ENCODE results near the gene DRC1. TPM values are rescaled to one million over a fixed set of nuclear protein-coding genes. Genes with fewer than 3 reads are reported as not detected.

DRC1 gene
- total and polyA plus RNA-seq, 2 of the 4 experiments (the other 2 are of a cell fraction) = 0.18 TPM; not detected in 1

DNA sequence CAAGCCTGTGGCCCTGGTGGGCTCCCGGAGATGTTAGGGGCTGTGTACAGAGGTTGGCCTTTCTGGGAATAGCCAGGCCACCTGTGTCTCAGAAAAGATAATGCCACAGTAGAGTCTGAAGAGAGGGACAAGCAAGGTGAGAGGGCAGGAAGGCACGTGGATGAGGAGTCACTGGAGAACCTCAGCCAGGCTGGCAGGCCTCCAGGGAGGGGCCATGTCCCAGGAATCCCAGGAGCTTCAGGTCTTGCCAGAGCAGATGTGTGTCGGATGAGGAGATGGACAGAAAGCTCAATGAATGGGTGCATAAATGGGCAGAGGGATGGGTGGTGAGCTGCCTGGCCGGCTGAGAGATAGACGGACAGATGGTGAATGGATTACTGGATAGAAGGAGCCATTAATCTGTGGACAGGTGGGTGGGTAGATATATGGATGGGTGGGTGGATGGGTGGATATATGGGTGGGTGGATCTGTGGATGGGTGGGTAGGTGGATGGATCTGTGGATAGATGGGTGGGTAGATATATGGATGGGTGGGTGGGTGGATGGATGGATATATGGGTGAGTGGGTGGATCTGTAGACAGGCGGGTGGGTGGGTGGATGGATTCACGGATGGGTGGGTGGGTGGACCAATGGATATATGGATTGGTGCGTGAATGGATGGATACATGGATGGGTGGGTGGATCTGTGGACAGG, 84.2 kb downstream of the DRC1 start:
- Histone ChIP-seq H3K9ac (ENCODE audit: low read depth, low read length) (no peak overlapping the region), H3K4me3 (ENCODE audit: insufficient read depth, low read depth, low read length) (no peak overlapping the region), H2BK5ac (ENCODE audit: low read depth, low read length, poor library complexity, severe bottlenecking) (no peak overlapping the region), H3K9me3 (ENCODE audit: control insufficient read depth, insufficient read depth, low read length) (no peaks in the 10 kb centered on the region), H2BK120ac (ENCODE audit: low read depth, low read length) (no peak overlapping the region), H3K27ac (ENCODE audit: insufficient read depth, low read length) (no peak overlapping the region), H2BK15ac (ENCODE audit: low read depth, low read length) (no peak overlapping the region), H3K9me1 (ENCODE audit: insufficient read depth, low read length) (peaks cover 6% of the 10 kb centered on the region), H4K8ac (ENCODE audit: low read depth in 2 of 2, low read length in 2 of 2) (no peak overlapping the region), H2AK9ac (replicated peaks; ENCODE audit: low read depth, low read length, poor library complexity) (no peak overlapping the region), H4K91ac (ENCODE audit: insufficient read depth, low read depth, low read length) (no peak overlapping the region), H3K18ac (ENCODE audit: low read depth, low read length) (no peak overlapping the region), H3K23ac (ENCODE audit: low read depth, low read length) (no peak overlapping the region), H2BK20ac (ENCODE audit: low read depth, low read length) (no peak overlapping the region), H3K4me1 (ENCODE audit: control insufficient read depth, insufficient read depth, low read length) (no peaks in the 10 kb centered on the region), H3K79me1 (ENCODE audit: low read depth in 1 of 2, low read length in 2 of 2) (no peaks in the 10 kb centered on the region), H2AFZ (replicated peaks; ENCODE audit: low read length, poor library complexity) (no peak overlapping the region), H4K5ac (ENCODE audit: low read depth, low read length) (no peak overlapping the region), H4K20me1 (ENCODE audit: insufficient read depth, low read length) (no peaks in the 10 kb centered on the region), H2AK5ac (ENCODE audit: low read depth, low read length) (no peak overlapping the region), H3K4ac (ENCODE audit: low read depth, low read length) (no peak overlapping the region), H3K36me3 (ENCODE audit: control insufficient read depth, insufficient read depth, low read length) (no peaks in the 10 kb centered on the region), H3K4me2 (ENCODE audit: low read depth, low read length) (no peak overlapping the region), H3K56ac (ENCODE audit: extremely low read depth, insufficient read depth, low read length) (no peak overlapping the region), H3K14ac (replicated peaks; ENCODE audit: low read depth, low read length) (no peak overlapping the region), H3K27me3 (ENCODE audit: control insufficient read depth, insufficient read depth, low read length) (peaks cover 39% of the 10 kb centered on the region)
- TF ChIP-seq, protein P1, sequence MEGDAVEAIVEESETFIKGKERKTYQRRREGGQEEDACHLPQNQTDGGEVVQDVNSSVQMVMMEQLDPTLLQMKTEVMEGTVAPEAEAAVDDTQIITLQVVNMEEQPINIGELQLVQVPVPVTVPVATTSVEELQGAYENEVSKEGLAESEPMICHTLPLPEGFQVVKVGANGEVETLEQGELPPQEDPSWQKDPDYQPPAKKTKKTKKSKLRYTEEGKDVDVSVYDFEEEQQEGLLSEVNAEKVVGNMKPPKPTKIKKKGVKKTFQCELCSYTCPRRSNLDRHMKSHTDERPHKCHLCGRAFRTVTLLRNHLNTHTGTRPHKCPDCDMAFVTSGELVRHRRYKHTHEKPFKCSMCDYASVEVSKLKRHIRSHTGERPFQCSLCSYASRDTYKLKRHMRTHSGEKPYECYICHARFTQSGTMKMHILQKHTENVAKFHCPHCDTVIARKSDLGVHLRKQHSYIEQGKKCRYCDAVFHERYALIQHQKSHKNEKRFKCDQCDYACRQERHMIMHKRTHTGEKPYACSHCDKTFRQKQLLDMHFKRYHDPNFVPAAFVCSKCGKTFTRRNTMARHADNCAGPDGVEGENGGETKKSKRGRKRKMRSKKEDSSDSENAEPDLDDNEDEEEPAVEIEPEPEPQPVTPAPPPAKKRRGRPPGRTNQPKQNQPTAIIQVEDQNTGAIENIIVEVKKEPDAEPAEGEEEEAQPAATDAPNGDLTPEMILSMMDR (conservative IDR thresholded peaks at IDR 0.05; ENCODE audit: low read depth, low read length) = no peak
- TF ChIP-seq FOS (IDR thresholded peaks at IDR 0.05; ENCODE audit: low read depth, low read length) (no peak), MXI1 (IDR thresholded peaks at IDR 0.05; ENCODE audit: borderline replicate concordance, low read depth, low read length) (no peak), BHLHE40 (IDR thresholded peaks at IDR 0.05; ENCODE audit: low read depth, low read length) (no peak), CHD1 (IDR thresholded peaks at IDR 0.05; ENCODE audit: low read depth, low read length) (no peak), NFE2L2 (IDR thresholded peaks at IDR 0.05; ENCODE audit: low read depth, low read length) (no peak), MAZ (IDR thresholded peaks at IDR 0.05; ENCODE audit: borderline replicate concordance, low read depth, low read length) (no peak), RAD21 (IDR thresholded peaks at IDR 0.05; ENCODE audit: low read length) (no peak), POLR2A (IDR thresholded peaks at IDR 0.05; ENCODE audit: low read depth, low read length) (no peak), MAFK (IDR thresholded peaks at IDR 0.05; ENCODE audit: low read depth, low read length) (no peak), RCOR1 (IDR thresholded peaks at IDR 0.05; ENCODE audit: insufficient replicate concordance, low read length) (no peak), RFX5 (IDR thresholded peaks at IDR 0.05; ENCODE audit: low read depth, low read length) (no peak), SMC3 (IDR thresholded peaks at IDR 0.05; ENCODE audit: low read depth, low read length) (no peak), CEBPB (IDR thresholded peaks at IDR 0.05; ENCODE audit: low read depth, low read length) (no peak)
- TF ChIP-seq, protein P2, sequence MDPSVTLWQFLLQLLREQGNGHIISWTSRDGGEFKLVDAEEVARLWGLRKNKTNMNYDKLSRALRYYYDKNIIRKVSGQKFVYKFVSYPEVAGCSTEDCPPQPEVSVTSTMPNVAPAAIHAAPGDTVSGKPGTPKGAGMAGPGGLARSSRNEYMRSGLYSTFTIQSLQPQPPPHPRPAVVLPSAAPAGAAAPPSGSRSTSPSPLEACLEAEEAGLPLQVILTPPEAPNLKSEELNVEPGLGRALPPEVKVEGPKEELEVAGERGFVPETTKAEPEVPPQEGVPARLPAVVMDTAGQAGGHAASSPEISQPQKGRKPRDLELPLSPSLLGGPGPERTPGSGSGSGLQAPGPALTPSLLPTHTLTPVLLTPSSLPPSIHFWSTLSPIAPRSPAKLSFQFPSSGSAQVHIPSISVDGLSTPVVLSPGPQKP (IDR thresholded peaks at IDR 0.05; ENCODE audit: borderline replicate concordance, low read depth, low read length) = no peak
- TF ChIP-seq, protein P3, sequence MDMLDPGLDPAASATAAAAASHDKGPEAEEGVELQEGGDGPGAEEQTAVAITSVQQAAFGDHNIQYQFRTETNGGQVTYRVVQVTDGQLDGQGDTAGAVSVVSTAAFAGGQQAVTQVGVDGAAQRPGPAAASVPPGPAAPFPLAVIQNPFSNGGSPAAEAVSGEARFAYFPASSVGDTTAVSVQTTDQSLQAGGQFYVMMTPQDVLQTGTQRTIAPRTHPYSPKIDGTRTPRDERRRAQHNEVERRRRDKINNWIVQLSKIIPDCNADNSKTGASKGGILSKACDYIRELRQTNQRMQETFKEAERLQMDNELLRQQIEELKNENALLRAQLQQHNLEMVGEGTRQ (IDR thresholded peaks at IDR 0.05; ENCODE audit: low read depth, low read length) = no peak
- DNase-seq (no peak), ATAC-seq (ENCODE audit: low read depth) (no peak)
- no TSS peak for BruUV-seq (replicated peaks)
- dilution Hi-C loops (cut with HindIII; ENCODE audit: low sequenced_read_pairs, unreplicated experiment) = no loop called here
- CTCF ChIA-PET = interaction anchor here (0.7 kb wide), 1 partner anchor 406 kb away, joined by 3 read pairs; no protein-coding TSS in a partner anchor
- WGBS, 2 experiments (ENCODE audit: extremely low coverage in 2 of 2, insufficient read length in 1 of 2) = 65% methylated on average over 7 of the region's 8 CpGs; no CpG with 5 or more reads in 1 of the 2 experiments
- in situ Hi-C loops (cut with MboI; ENCODE audit: low sequenced_read_pairs) = no loop called here
- POLR2A ChIA-PET (ENCODE audit: unreplicated experiment) = no interaction called here
- intact Hi-C loops (cut with micrococcal nuclease) = no loop called here
